Activated T-cell treated with anti-CD3 and anti-CD28 coated beads, Interleukin-2, amount 50 U/mL, for 72 hours (primary cell): ENCODE results near the gene PCDHGB4. TPM values are rescaled to one million over a fixed set of nuclear protein-coding genes. Genes with fewer than 3 reads are reported as not detected.
"Not testable (repeated sequence)": the region's sequence is repeated elsewhere in the genome, so short reads cannot be mapped to it uniquely, and the experiment has no call there.

Experiments used
- ATAC-seq, 2 donors: fragments of 150-1000 bp; cut with Tn5 transposase; replicated peaks in 1 of 2; 2 replicates each; pipeline ENCODE4 v1.10.0; 2021; ENCODE audit warnings: moderate library complexity in 2 of 2, mild to moderate bottlenecking in 1 of 2
- DNase-seq, 2 donors: peaks; one replicate each; pipeline ENCODE4 v3.0.0; 2021 to 2022; ENCODE audit warnings: mixed read lengths in 1 of 2
- H3K27ac Mint-ChIP-seq: one replicate; pipeline ENCODE4 v1.8.0; 2022; ENCODE audit warnings: mild to moderate bottlenecking, moderate library complexity, mixed read lengths
- H3K27me3 Mint-ChIP-seq: one replicate; pipeline ENCODE4 v1.8.0; 2022; ENCODE audit warnings: low read depth, mixed read lengths
- H3K36me3 Mint-ChIP-seq, 2 donors: one replicate each; pipeline ENCODE4 v1.8.0; 2022; ENCODE audit warnings: mixed read lengths in 2 of 2, mild to moderate bottlenecking in 1 of 2; ENCODE audit not compliant: insufficient read depth in 2 of 2
- H3K4me1 Mint-ChIP-seq: one replicate; pipeline ENCODE4 v1.8.0; 2022; ENCODE audit warnings: low read depth, mixed read lengths
- H3K4me3 Mint-ChIP-seq, 2 donors: one replicate each; pipeline ENCODE4 v1.8.0; 2022; ENCODE audit warnings: mild to moderate bottlenecking in 2 of 2, mixed read lengths in 2 of 2, moderate library complexity in 2 of 2
- H3K9me3 Mint-ChIP-seq, 2 donors: one replicate each; pipeline ENCODE4 v1.8.0; 2022; ENCODE audit warnings: mixed read lengths in 2 of 2
- total RNA-seq, 2 donors: library from RNA; stranded (reverse); gene quantifications; one replicate each; pipeline ENCODE4 v1.2.3, GENCODE V29; 2022

The PCDHGB4 gene
- total RNA-seq, 2 donors from 2014 or later, result not detected

GRCh38 chr5:141414548-141415274, 27.2 kb downstream of the PCDHGB4 start:
- Mint-ChIP-seq H3K4me1 (peaks cover 32% of the 10 kb centered on the region), H3K4me3 (peak overlapping the region; percentile 19 to 37), H3K36me3 (peaks cover 20 to 27% of the 10 kb centered on the region in 2 donors), H3K27me3 (peaks cover 80% of the 10 kb centered on the region)
- H3K27ac Mint-ChIP-seq, H3K9me3 Mint-ChIP-seq, ATAC-seq, DNase-seq: not testable (repeated sequence)

DNA sequence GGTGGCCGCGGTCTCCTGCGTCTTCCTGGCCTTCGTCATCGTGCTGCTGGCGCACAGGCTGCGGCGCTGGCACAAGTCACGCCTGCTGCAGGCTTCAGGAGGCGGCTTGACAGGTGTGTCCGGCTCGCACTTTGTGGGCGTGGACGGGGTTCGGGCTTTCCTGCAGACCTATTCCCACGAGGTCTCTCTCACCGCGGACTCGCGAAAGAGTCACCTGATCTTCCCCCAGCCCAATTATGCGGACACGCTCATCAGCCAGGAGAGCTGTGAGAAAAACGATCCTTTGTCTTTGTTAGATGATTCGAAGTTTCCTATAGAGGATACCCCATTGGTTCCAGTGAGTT, 27.7 kb downstream of the PCDHGB4 start:
- not testable (repeated sequence) for DNase-seq, ATAC-seq, H3K27ac Mint-ChIP-seq
- H3K4me3 Mint-ChIP-seq, result peak overlapping the region; percentile 37 to 59
- peaks cover 80% of the 10 kb centered on the region for H3K27me3 Mint-ChIP-seq
- H3K9me3 Mint-ChIP-seq, result peaks cover 8 to 11% of the 10 kb centered on the region in 2 donors
- H3K36me3 Mint-ChIP-seq, result peaks cover 19 to 28% of the 10 kb centered on the region in 2 donors
- H3K4me1 Mint-ChIP-seq, result peaks cover 32% of the 10 kb centered on the region

DNA sequence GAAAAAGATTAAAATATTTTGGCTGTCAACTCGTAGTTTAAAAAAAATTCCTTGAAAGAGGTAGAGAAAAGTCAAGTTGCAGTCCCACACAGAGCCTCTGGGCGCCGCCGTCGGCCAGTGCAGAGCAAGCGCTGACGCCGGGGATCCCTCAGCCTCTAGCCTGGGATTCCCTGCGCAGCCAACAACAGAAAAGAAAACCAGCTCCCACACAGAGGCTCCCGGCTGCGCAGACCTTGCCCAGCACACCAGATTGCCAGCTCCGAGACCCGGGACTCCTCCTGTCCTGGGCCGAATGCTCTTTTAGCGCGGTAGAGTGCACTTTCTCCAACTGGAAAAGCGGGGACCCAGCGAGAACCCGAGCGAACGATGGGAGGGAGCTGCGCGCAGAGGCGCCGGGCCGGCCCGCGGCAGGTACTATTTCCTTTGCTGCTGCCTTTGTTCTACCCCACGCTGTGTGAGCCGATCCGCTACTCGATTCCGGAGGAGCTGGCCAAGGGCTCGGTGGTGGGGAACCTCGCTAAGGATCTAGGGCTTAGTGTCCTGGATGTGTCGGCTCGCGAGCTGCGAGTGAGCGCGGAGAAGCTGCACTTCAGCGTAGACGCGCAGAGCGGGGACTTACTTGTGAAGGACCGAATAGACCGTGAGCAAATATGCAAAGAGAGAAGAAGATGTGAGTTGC, 30.1 kb downstream of the PCDHGB4 start, which contains the start of gene PCDHGB7:
TSS of gene PCDHGB7 (plus strand) at position 184 of the 679 bp plus-strand sequence. CDS start at position 367, 183 bp downstream.
- Mint-ChIP-seq H3K27ac (peak within 1 kb of the TSS; percentile 77), H3K4me1 (peaks cover 46% of the 10 kb centered on the region), H3K4me3 (peak within 1 kb of the TSS; percentile 77 to 86), H3K27me3 (peaks cover 90% of the 10 kb centered on the region), H3K36me3 (peaks cover 17 to 43% of the 10 kb centered on the region in 2 donors)
- ATAC-seq, result peak; percentile 77 to 79
- DNase-seq, result peak; percentile 67 to 71
- not testable (repeated sequence) for H3K9me3 Mint-ChIP-seq

- peaks cover 31% of the 10 kb centered on the region for H3K4me1 Mint-ChIP-seq
- H3K27ac Mint-ChIP-seq, result no peak overlapping the region
- no peak for DNase-seq
- H3K27me3 Mint-ChIP-seq, result peaks cover 86% of the 10 kb centered on the region
- H3K36me3 Mint-ChIP-seq, result peaks cover 23 to 35% of the 10 kb centered on the region in 2 donors
- no peak overlapping the region for H3K4me3 Mint-ChIP-seq
- ATAC-seq, result no peak
- peaks cover 8 to 14% of the 10 kb centered on the region in 2 donors for H3K9me3 Mint-ChIP-seq
Measured at GRCh38 chr5:141419074-141419880, 31.8 kb downstream of the PCDHGB4 start.

GRCh38 chr5:141420855-141421488, 33.5 kb downstream of the PCDHGB4 start, which contains the start of gene PCDHGA11:
PCDHGA11 (plus strand) TSS chr5:141421051; CDS start chr5:141421228, 177 bp downstream.
- Mint-ChIP-seq H3K27ac (peak within 1 kb of the TSS; percentile 80), H3K4me3 (peak within 1 kb of the TSS; percentile 85 to 87), H3K36me3 (peaks cover 19 to 34% of the 10 kb centered on the region in 2 donors), H3K27me3 (peaks cover 85% of the 10 kb centered on the region), H3K4me1 (peaks cover 20% of the 10 kb centered on the region), H3K9me3 (peaks cover 5 to 12% of the 10 kb centered on the region in 2 donors)
- peak; percentile 56 to 58 for DNase-seq
- ATAC-seq, result peak; percentile 48 to 49

DNA sequence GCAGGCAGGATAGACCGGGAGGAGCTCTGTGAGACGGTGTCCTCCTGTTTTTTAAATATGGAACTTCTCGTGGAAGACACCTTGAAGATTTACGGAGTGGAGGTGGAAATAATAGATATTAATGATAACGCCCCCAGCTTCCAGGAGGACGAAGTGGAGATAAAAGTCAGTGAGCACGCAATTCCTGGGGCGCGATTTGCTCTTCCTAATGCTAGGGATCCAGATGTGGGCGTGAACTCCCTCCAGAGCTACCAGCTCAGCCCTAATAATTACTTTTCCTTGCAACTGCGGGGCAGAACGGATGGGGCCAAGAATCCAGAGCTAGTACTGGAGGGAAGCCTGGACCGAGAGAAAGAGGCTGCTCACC, 34.0 kb downstream of the PCDHGB4 start:
- Mint-ChIP-seq H3K4me1 (peaks cover 20% of the 10 kb centered on the region), H3K9me3 (peaks cover 5 to 12% of the 10 kb centered on the region in 2 donors), H3K36me3 (peaks cover 19 to 34% of the 10 kb centered on the region in 2 donors), H3K27me3 (peaks cover 88% of the 10 kb centered on the region), H3K4me3 (peak overlapping the region; percentile 85 to 87), H3K27ac (peak overlapping the region; percentile 38)
- DNase-seq, result no peak
- no peak for ATAC-seq

DNA sequence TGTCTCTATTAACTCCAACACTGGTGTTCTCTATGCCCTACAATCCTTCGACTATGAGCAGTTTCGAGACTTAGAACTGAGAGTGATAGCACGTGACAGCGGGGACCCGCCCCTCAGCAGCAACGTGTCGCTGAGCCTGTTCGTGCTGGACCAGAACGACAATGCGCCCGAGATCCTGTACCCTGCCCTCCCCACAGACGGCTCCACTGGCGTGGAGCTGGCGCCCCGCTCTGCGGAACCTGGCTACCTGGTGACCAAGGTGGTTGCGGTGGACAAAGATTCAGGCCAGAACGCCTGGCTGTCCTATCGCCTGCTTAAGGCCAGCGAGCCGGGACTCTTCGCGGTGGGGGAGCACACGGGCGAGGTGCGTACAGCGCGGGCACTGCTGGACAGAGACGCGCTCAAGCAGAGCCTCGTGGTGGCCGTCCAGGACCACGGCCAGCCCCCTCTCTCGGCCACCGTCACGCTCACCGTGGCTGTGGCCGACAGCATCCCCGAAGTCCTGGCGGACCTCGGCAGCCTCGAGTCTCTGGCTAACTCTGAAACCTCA, 35.3 kb downstream of the PCDHGB4 start:
- Mint-ChIP-seq H3K4me3 (no peak overlapping the region), H3K4me1 (peaks cover 18% of the 10 kb centered on the region), H3K36me3 (peaks cover 18 to 34% of the 10 kb centered on the region in 2 donors), H3K27ac (no peak overlapping the region), H3K9me3 (peaks cover 5 to 12% of the 10 kb centered on the region in 2 donors), H3K27me3 (peaks cover 87% of the 10 kb centered on the region)
- ATAC-seq (no peak), DNase-seq (no peak)

GRCh38 chr5:141427783-141428426, 40.4 kb downstream of the PCDHGB4 start:
- DNase-seq (no peak), ATAC-seq (no peak)
- Mint-ChIP-seq H3K27me3 (peaks cover 75% of the 10 kb centered on the region), H3K4me1 (peaks cover 21% of the 10 kb centered on the region), H3K36me3 (peaks cover 16 to 22% of the 10 kb centered on the region in 2 donors), H3K27ac (no peak overlapping the region), H3K9me3 (peaks cover 10 to 13% of the 10 kb centered on the region in 2 donors), H3K4me3 (no peak overlapping the region)

GRCh38 chr5:141430332-141431113, 43.0 kb downstream of the PCDHGB4 start, which contains the start of gene PCDHGA12:
PCDHGA12 (plus strand) TSS chr5:141430507; CDS start chr5:141430760, 253 bp downstream.
- peak; percentile 53 to 78 for ATAC-seq

GRCh38 chr5:141431286-141431685, 43.8 kb downstream of the PCDHGB4 start:
- Mint-ChIP-seq H3K36me3 (peaks cover 13 to 23% of the 10 kb centered on the region in 2 donors), H3K4me3 (peak overlapping the region; percentile 84 to 87), H3K27me3 (peaks cover 63% of the 10 kb centered on the region), H3K27ac (no peak overlapping the region), H3K4me1 (peaks cover 21% of the 10 kb centered on the region), H3K9me3 (peaks cover 9 to 10% of the 10 kb centered on the region in 2 donors)
- ATAC-seq (peak in 1 of 2 donors; percentile 37), DNase-seq (peak in 1 of 2 donors; percentile 31)

More at GRCh38 chr5:141430332-141431113, 43.0 kb downstream of the PCDHGB4 start, which contains the start of gene PCDHGA12:
- H3K4me3 Mint-ChIP-seq, result peak within 1 kb of the TSS; percentile 84 to 87
- peak within 1 kb of the TSS; percentile 77 for H3K27ac Mint-ChIP-seq
- peaks cover 9 to 10% of the 10 kb centered on the region in 2 donors for H3K9me3 Mint-ChIP-seq
- H3K4me1 Mint-ChIP-seq, result peaks cover 21% of the 10 kb centered on the region
- peaks cover 68% of the 10 kb centered on the region for H3K27me3 Mint-ChIP-seq
- peak in 1 of 2 donors; percentile 55 for DNase-seq
- H3K36me3 Mint-ChIP-seq, result peaks cover 13 to 23% of the 10 kb centered on the region in 2 donors

DNA sequence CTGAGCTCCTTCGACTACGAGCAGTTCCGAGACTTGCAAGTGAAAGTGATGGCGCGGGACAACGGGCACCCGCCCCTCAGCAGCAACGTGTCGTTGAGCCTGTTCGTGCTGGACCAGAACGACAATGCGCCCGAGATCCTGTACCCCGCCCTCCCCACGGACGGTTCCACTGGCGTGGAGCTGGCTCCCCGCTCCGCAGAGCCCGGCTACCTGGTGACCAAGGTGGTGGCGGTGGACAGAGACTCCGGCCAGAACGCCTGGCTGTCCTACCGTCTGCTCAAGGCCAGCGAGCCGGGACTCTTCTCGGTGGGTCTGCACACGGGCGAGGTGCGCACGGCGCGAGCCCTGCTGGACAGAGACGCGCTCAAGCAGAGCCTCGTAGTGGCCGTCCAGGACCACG, 44.8 kb downstream of the PCDHGB4 start:
- Mint-ChIP-seq H3K27me3 (peaks cover 59% of the 10 kb centered on the region), H3K36me3 (peaks cover 13 to 23% of the 10 kb centered on the region in 2 donors), H3K4me1 (peaks cover 21% of the 10 kb centered on the region)
- H3K9me3 Mint-ChIP-seq, H3K27ac Mint-ChIP-seq, H3K4me3 Mint-ChIP-seq, DNase-seq, ATAC-seq: not testable (repeated sequence)
